ENCODE data around the gene MPIG6B. TPM values are rescaled to one million over a fixed set of nuclear protein-coding genes. Genes with fewer than 3 reads are reported as not detected.

Gene MPIG6B
- total RNA-seq, 4 donors from 2014 or later, result not detected

GRCh38 chr6:31765559-31765909, 42.4 kb downstream of the MPIG6B start:
- H3K4me3 ChIP-seq, result peak overlapping the region in 1 of 4 donors; percentile 41
- no peaks in the 10 kb centered on the region for H3K9me3 ChIP-seq
- H3K36me3 ChIP-seq, result no peaks in the 10 kb centered on the region
- TF ChIP-seq CTCF (IDR thresholded peaks at IDR 0.05) (no peak), POLR2A (IDR thresholded peaks at IDR 0.05) (no peak)
- no peaks in the 10 kb centered on the region for H3K27me3 ChIP-seq
- H3K27ac ChIP-seq, result no peak overlapping the region
- peaks cover 0 to 23% (median 0%) of the 10 kb centered on the region in 4 donors for H3K4me1 ChIP-seq
- no peak for DNase-seq

- peak overlapping the region in 1 of 4 donors; percentile 18 for H3K27ac ChIP-seq
- H3K4me3 ChIP-seq, result peak overlapping the region in 2 of 4 donors; percentile 41
- DNase-seq, result peak in 2 of 3 donors; percentile 66 to 79
- no peaks in the 10 kb centered on the region for H3K27me3 ChIP-seq
- TF ChIP-seq POLR2A (IDR thresholded peaks at IDR 0.05), result peak in 1 of 2 donors; percentile 19
- no peak for TF ChIP-seq CTCF (IDR thresholded peaks at IDR 0.05)
- no peaks in the 10 kb centered on the region for H3K36me3 ChIP-seq
- H3K4me1 ChIP-seq, result peaks cover 0 to 19% (median 0%) of the 10 kb centered on the region in 4 donors
- no peaks in the 10 kb centered on the region for H3K9me3 ChIP-seq
Observed at GRCh38 chr6:31765910-31766794, 43.0 kb downstream of the MPIG6B start.

GRCh38 chr6:31767096-31767645, 44.0 kb downstream of the MPIG6B start:
- TF ChIP-seq CTCF (IDR thresholded peaks at IDR 0.05) (no peak), POLR2A (IDR thresholded peaks at IDR 0.05) (no peak)
- Histone ChIP-seq H3K4me1 (peaks cover 0 to 15% (median 0%) of the 10 kb centered on the region in 4 donors), H3K4me3 (no peak overlapping the region), H3K9me3 (no peaks in the 10 kb centered on the region), H3K27me3 (no peaks in the 10 kb centered on the region), H3K36me3 (no peaks in the 10 kb centered on the region), H3K27ac (no peak overlapping the region)
- DNase-seq, result no peak

- peaks cover 0 to 19% (median 1%) of the 10 kb centered on the region in 4 donors for H3K4me1 ChIP-seq
- TF ChIP-seq POLR2A (IDR thresholded peaks at IDR 0.05) (no peak), CTCF (IDR thresholded peaks at IDR 0.05) (no peak)
- H3K4me3 ChIP-seq, result no peak overlapping the region
- H3K9me3 ChIP-seq, result no peaks in the 10 kb centered on the region
- H3K36me3 ChIP-seq, result no peaks in the 10 kb centered on the region
- H3K27me3 ChIP-seq, result no peaks in the 10 kb centered on the region
- DNase-seq, result no peak
- no peak overlapping the region for H3K27ac ChIP-seq
Observed at GRCh38 chr6:31768363-31769257, 45.4 kb downstream of the MPIG6B start.

- Histone ChIP-seq H3K27ac (peak overlapping the region in 3 of 4 donors; percentile 22 to 65 (median 36)), H3K36me3 (no peaks in the 10 kb centered on the region)
Observed at GRCh38 chr6:31769684-31770371, 46.7 kb downstream of the MPIG6B start.

More at GRCh38 chr6:31769684-31770371, 46.7 kb downstream of the MPIG6B start:
- Histone ChIP-seq H3K27me3 (no peaks in the 10 kb centered on the region), H3K4me1 (peaks cover 0 to 19% (median 1%) of the 10 kb centered on the region in 4 donors), H3K9me3 (no peaks in the 10 kb centered on the region), H3K4me3 (no peak overlapping the region)
- TF ChIP-seq POLR2A (IDR thresholded peaks at IDR 0.05) (no peak), CTCF (IDR thresholded peaks at IDR 0.05) (peak; percentile 67 to 93 (median 84))
- DNase-seq, result peak; percentile 79 to 94 (median 92)
